ENCODE data around the gene GABRQ. TPM values are rescaled to one million over a fixed set of nuclear protein-coding genes. Genes with fewer than 3 reads are reported as not detected.

Gene GABRQ
- total and polyA plus RNA-seq, 2 of the 13 experiments (the other 11 are each of a cell fraction or from before 2014, with no cell fraction given): not detected

- no peak for TF ChIP-seq WIZ (CRISPR knock-in tag; IDR thresholded peaks at IDR 0.05)
- TF ChIP-seq KLF15 (CRISPR knock-in tag; IDR thresholded peaks at IDR 0.05; ENCODE audit: borderline replicate concordance): no peak
- TF ChIP-seq MXD4 (CRISPR knock-in tag; IDR thresholded peaks at IDR 0.05): no peak
- TF ChIP-seq KAT2B (IDR thresholded peaks at IDR 0.05; ENCODE audit: borderline replicate concordance, low read depth, low read length): peak; percentile 51; the same call in 1 of the 2 replicates
- no peak for TF ChIP-seq E2F1 (CRISPR knock-in tag; IDR thresholded peaks at IDR 0.05)
- TF ChIP-seq, protein P1, sequence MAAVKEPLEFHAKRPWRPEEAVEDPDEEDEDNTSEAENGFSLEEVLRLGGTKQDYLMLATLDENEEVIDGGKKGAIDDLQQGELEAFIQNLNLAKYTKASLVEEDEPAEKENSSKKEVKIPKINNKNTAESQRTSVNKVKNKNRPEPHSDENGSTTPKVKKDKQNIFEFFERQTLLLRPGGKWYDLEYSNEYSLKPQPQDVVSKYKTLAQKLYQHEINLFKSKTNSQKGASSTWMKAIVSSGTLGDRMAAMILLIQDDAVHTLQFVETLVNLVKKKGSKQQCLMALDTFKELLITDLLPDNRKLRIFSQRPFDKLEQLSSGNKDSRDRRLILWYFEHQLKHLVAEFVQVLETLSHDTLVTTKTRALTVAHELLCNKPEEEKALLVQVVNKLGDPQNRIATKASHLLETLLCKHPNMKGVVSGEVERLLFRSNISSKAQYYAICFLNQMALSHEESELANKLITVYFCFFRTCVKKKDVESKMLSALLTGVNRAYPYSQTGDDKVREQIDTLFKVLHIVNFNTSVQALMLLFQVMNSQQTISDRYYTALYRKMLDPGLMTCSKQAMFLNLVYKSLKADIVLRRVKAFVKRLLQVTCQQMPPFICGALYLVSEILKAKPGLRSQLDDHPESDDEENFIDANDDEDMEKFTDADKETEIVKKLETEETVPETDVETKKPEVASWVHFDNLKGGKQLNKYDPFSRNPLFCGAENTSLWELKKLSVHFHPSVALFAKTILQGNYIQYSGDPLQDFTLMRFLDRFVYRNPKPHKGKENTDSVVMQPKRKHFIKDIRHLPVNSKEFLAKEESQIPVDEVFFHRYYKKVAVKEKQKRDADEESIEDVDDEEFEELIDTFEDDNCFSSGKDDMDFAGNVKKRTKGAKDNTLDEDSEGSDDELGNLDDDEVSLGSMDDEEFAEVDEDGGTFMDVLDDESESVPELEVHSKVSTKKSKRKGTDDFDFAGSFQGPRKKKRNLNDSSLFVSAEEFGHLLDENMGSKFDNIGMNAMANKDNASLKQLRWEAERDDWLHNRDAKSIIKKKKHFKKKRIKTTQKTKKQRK (IDR thresholded peaks at IDR 0.05; ENCODE audit: low read length): no peak
- TF ChIP-seq SIN3A (IDR thresholded peaks at IDR 0.05; ENCODE audit: borderline replicate concordance, low read depth, low read length): no peak
- TF ChIP-seq PCBP2 (optimal IDR thresholded peaks at IDR 0.05; ENCODE audit: low read depth, low read length, poor library complexity, severe bottlenecking): no peak
- TF ChIP-seq CBFB (CRISPR knock-in tag; IDR thresholded peaks at IDR 0.05): no peak
- no peak for TF ChIP-seq ZNF788 (CRISPR knock-in tag; IDR thresholded peaks at IDR 0.05; ENCODE audit: borderline replicate concordance)
- TF ChIP-seq THRA (CRISPR knock-in tag; IDR thresholded peaks at IDR 0.05; ENCODE audit: borderline replicate concordance): no peak
- TF ChIP-seq TEAD3 (CRISPR knock-in tag; optimal IDR thresholded peaks at IDR 0.05; ENCODE audit: borderline replicate concordance): no peak
- TF ChIP-seq NCOA1 (CRISPR knock-in tag; IDR thresholded peaks at IDR 0.05): no peak
- TF ChIP-seq, protein P2, sequence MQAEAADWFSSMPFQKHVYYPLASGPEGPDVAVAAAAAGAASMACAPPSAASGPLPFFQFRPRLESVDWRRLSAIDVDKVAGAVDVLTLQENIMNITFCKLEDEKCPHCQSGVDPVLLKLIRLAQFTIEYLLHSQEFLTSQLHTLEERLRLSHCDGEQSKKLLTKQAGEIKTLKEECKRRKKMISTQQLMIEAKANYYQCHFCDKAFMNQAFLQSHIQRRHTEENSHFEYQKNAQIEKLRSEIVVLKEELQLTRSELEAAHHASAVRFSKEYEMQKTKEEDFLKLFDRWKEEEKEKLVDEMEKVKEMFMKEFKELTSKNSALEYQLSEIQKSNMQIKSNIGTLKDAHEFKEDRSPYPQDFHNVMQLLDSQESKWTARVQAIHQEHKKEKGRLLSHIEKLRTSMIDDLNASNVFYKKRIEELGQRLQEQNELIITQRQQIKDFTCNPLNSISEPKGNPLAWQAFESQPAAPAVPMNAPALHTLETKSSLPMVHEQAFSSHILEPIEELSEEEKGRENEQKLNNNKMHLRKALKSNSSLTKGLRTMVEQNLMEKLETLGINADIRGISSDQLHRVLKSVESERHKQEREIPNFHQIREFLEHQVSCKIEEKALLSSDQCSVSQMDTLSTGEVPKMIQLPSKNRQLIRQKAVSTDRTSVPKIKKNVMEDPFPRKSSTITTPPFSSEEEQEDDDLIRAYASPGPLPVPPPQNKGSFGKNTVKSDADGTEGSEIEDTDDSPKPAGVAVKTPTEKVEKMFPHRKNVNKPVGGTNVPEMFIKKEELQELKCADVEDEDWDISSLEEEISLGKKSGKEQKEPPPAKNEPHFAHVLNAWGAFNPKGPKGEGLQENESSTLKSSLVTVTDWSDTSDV (CRISPR knock-in tag; IDR thresholded peaks at IDR 0.05): no peak
- no peak for TF ChIP-seq GABPA (IDR thresholded peaks at IDR 0.05; ENCODE audit: low read depth, low read length)
- no peak for TF ChIP-seq GABPA (CRISPR knock-in tag; IDR thresholded peaks at IDR 0.05; ENCODE audit: low read depth)
- TF ChIP-seq SOX5 (CRISPR knock-in tag; IDR thresholded peaks at IDR 0.05; ENCODE audit: borderline replicate concordance): peak; percentile 17; the same call in 1 of the 2 replicates
- no peak for TF ChIP-seq CBX1 (IDR thresholded peaks at IDR 0.05; ENCODE audit: low read depth)
- no peak for TF ChIP-seq CREM (IDR thresholded peaks at IDR 0.05)
- no peak for TF ChIP-seq CREM (CRISPR knock-in tag; IDR thresholded peaks at IDR 0.05)
- TF ChIP-seq FOXK2 (IDR thresholded peaks at IDR 0.05): no peak
- TF ChIP-seq ZNF709 (CRISPR knock-in tag; IDR thresholded peaks at IDR 0.05): no peak
- TF ChIP-seq ZNF839 (CRISPR knock-in tag; IDR thresholded peaks at IDR 0.05; ENCODE audit: borderline replicate concordance): no peak
- no peak for TF ChIP-seq MBD4 (IDR thresholded peaks at IDR 0.05; ENCODE audit: borderline replicate concordance, low read length)
- TF ChIP-seq POLR2G (IDR thresholded peaks at IDR 0.05; ENCODE audit: low read depth, low read length): no peak
Observed at GRCh38 chrX:152656890-152657289, 19.2 kb downstream of the GABRQ start (continued).
